Measurements from ENCODE around the gene ISG20. TPM values are rescaled to one million over a fixed set of nuclear protein-coding genes. Genes with fewer than 3 reads are reported as not detected.

Gene ISG20
- total RNA-seq, 2 experiments from 2014 or later: 209 to 215 TPM

- H3K27ac Mint-ChIP-seq: no peak overlapping the region
- POLR2A ChIA-PET: interaction anchor here (1.2 to 1.9 kb wide), 4 partner anchors 17 to 34 kb away, joined by 4 to 5 read pairs (median 4); partner anchors contain the start of genes AEN and ISG20
- DNase-seq (no peak), ATAC-seq (ENCODE audit: low read depth) (no peak)
- H3K36me3 Mint-ChIP-seq: peaks cover 10% of the 10 kb centered on the region
- H3K9me3 Mint-ChIP-seq: no peaks in the 10 kb centered on the region
- H3K4me1 Mint-ChIP-seq: peaks cover 35% of the 10 kb centered on the region
- no peaks in the 10 kb centered on the region for H3K27me3 Mint-ChIP-seq
- H3K4me3 Mint-ChIP-seq: no peak overlapping the region
Observed at GRCh38 chr15:88655800-88656488, 17.1 kb downstream of the ISG20 start.

GRCh38 chr15:88656760-88657221, 18.0 kb downstream of the ISG20 start:
- DNase-seq: no peak
- H3K9me3 Mint-ChIP-seq: no peaks in the 10 kb centered on the region
- H3K4me3 Mint-ChIP-seq: no peak overlapping the region
- ATAC-seq (ENCODE audit: low read depth): no peak
- H3K36me3 Mint-ChIP-seq: peaks cover 12% of the 10 kb centered on the region
- no peaks in the 10 kb centered on the region for H3K27me3 Mint-ChIP-seq
- peaks cover 26% of the 10 kb centered on the region for H3K4me1 Mint-ChIP-seq
- POLR2A ChIA-PET: interaction anchor here (0.9 to 1.9 kb wide), 5 partner anchors 18 to 35 kb away, joined by 3 to 5 read pairs (median 4); partner anchors contain the start of genes AEN and ISG20
- no peak overlapping the region for H3K27ac Mint-ChIP-seq

- POLR2A ChIA-PET: interaction anchor here (0.9 to 1.9 kb wide), 4 partner anchors 8 to 33 kb away, joined by 3 to 5 read pairs (median 4); partner anchors contain the start of gene ISG20
- Mint-ChIP-seq H3K36me3 (peaks cover 11% of the 10 kb centered on the region), H3K27me3 (no peaks in the 10 kb centered on the region), H3K4me1 (peaks cover 24% of the 10 kb centered on the region), H3K9me3 (no peaks in the 10 kb centered on the region), H3K4me3 (no peak overlapping the region), H3K27ac (peak overlapping the region; percentile 54)
- ATAC-seq (ENCODE audit: low read depth) (no peak), DNase-seq (no peak)
Observed at GRCh38 chr15:88657326-88658069, 18.7 kb downstream of the ISG20 start.

GRCh38 chr15:88658070-88658965, 19.5 kb downstream of the ISG20 start:
- no peaks in the 10 kb centered on the region for H3K9me3 Mint-ChIP-seq
- H3K36me3 Mint-ChIP-seq: peaks cover 6% of the 10 kb centered on the region
- H3K27me3 Mint-ChIP-seq: no peaks in the 10 kb centered on the region
- no peak for DNase-seq
- no peak overlapping the region for H3K4me3 Mint-ChIP-seq
- POLR2A ChIA-PET: interaction anchor here (0.9 kb wide), 1 partner anchor 9 kb away, joined by 3 read pairs; no protein-coding TSS in a partner anchor
- H3K4me1 Mint-ChIP-seq: peaks cover 19% of the 10 kb centered on the region
- H3K27ac Mint-ChIP-seq: peak overlapping the region; percentile 54
- ATAC-seq (ENCODE audit: low read depth): no peak

GRCh38 chr15:88658972-88659931, 20.4 kb downstream of the ISG20 start:
- ATAC-seq (ENCODE audit: low read depth): no peak
- Mint-ChIP-seq H3K4me3 (no peak overlapping the region), H3K4me1 (peaks cover 19% of the 10 kb centered on the region)

GRCh38 chr15:88661041-88661700, 22.4 kb downstream of the ISG20 start:
- no peak overlapping the region for H3K27ac Mint-ChIP-seq
- POLR2A ChIA-PET: no interaction called here
- H3K9me3 Mint-ChIP-seq: no peaks in the 10 kb centered on the region
- DNase-seq (no peak), ATAC-seq (ENCODE audit: low read depth) (no peak)
- no peaks in the 10 kb centered on the region for H3K27me3 Mint-ChIP-seq
- H3K36me3 Mint-ChIP-seq: peaks cover 2% of the 10 kb centered on the region
- peaks cover 9% of the 10 kb centered on the region for H3K4me1 Mint-ChIP-seq
- H3K4me3 Mint-ChIP-seq: no peak overlapping the region

More at GRCh38 chr15:88658972-88659931, 20.4 kb downstream of the ISG20 start:
- POLR2A ChIA-PET: no interaction called here
- DNase-seq: no peak
- Mint-ChIP-seq H3K9me3 (no peaks in the 10 kb centered on the region), H3K36me3 (peaks cover 6% of the 10 kb centered on the region), H3K27me3 (no peaks in the 10 kb centered on the region), H3K27ac (peak overlapping the region; percentile 56)

- ATAC-seq (ENCODE audit: low read depth) (no peak), DNase-seq (no peak)
- Mint-ChIP-seq H3K27ac (no peak overlapping the region), H3K9me3 (no peaks in the 10 kb centered on the region), H3K4me3 (no peak overlapping the region), H3K27me3 (no peaks in the 10 kb centered on the region), H3K36me3 (peaks cover 2% of the 10 kb centered on the region), H3K4me1 (peaks cover 8% of the 10 kb centered on the region)
- POLR2A ChIA-PET: no interaction called here
Observed at GRCh38 chr15:88661761-88662556, 23.1 kb downstream of the ISG20 start.

- ATAC-seq (ENCODE audit: low read depth) (no peak), DNase-seq (no peak)
- Mint-ChIP-seq H3K36me3 (peaks cover 2% of the 10 kb centered on the region), H3K27ac (no peak overlapping the region), H3K4me1 (peaks cover 5% of the 10 kb centered on the region), H3K4me3 (no peak overlapping the region), H3K27me3 (no peaks in the 10 kb centered on the region), H3K9me3 (no peaks in the 10 kb centered on the region)
- POLR2A ChIA-PET: interaction anchor here (0.9 to 1.9 kb wide), 4 partner anchors 14 to 196 kb away, joined by 3 to 11 read pairs (median 3); partner anchors contain the start of genes MRPL46 and MRPS11
Observed at GRCh38 chr15:88663141-88663621, 24.4 kb downstream of the ISG20 start.

GRCh38 chr15:88664151-88664778, 25.4 kb downstream of the ISG20 start:
- DNase-seq (no peak), ATAC-seq (ENCODE audit: low read depth) (peak; percentile 70)
- Mint-ChIP-seq H3K36me3 (peaks cover 2% of the 10 kb centered on the region), H3K4me1 (peaks cover 5% of the 10 kb centered on the region), H3K27me3 (peaks cover 5% of the 10 kb centered on the region), H3K27ac (no peak overlapping the region), H3K4me3 (no peak overlapping the region), H3K9me3 (no peaks in the 10 kb centered on the region)
- POLR2A ChIA-PET: interaction anchor here (0.6 to 1.9 kb wide), 4 partner anchors 15 to 680 kb away, joined by 3 to 11 read pairs (median 3); partner anchors contain the start of genes MRPL46 and MRPS11

- Mint-ChIP-seq H3K27me3 (peaks cover 32% of the 10 kb centered on the region), H3K36me3 (no peaks in the 10 kb centered on the region), H3K4me1 (no peaks in the 10 kb centered on the region), H3K4me3 (no peak overlapping the region), H3K27ac (no peak overlapping the region), H3K9me3 (no peaks in the 10 kb centered on the region)
- POLR2A ChIA-PET: no interaction called here
- no peak for ATAC-seq (ENCODE audit: low read depth)
- no peak for DNase-seq
Observed at GRCh38 chr15:88674661-88675060, 35.8 kb downstream of the ISG20 start.

- H3K4me3 Mint-ChIP-seq: no peak overlapping the region
- no peaks in the 10 kb centered on the region for H3K9me3 Mint-ChIP-seq
- no peaks in the 10 kb centered on the region for H3K4me1 Mint-ChIP-seq
- no peak overlapping the region for H3K27ac Mint-ChIP-seq
- ATAC-seq (ENCODE audit: low read depth) (no peak), DNase-seq (no peak)
- POLR2A ChIA-PET: no interaction called here
- no peaks in the 10 kb centered on the region for H3K36me3 Mint-ChIP-seq
- peaks cover 3% of the 10 kb centered on the region for H3K27me3 Mint-ChIP-seq
Observed at GRCh38 chr15:88678755-88679154, 39.9 kb downstream of the ISG20 start.

Data from activated naive CD8-positive, alpha-beta T cell treated with anti-CD3 and anti-CD28 coated beads, Interleukin-2, amount 10 ng/mL, durations not matched to agents 7 days and 5 days (primary cell).